HEK293 (cell line): ENCODE results near the gene USP3.

Source experiments
- CTCF ChIA-PET: fragments of 350-600 bp; formaldehyde crosslinking; extraction: SDS; loops from one replicate; lab custom pipeline; 2021; ENCODE audit warnings: antibody characterized with exemption; lab: Yijun Ruan, JAX
- POLR2A ChIA-PET: fragments of 300-600 bp; formaldehyde crosslinking; extraction: SDS; loops from one replicate; lab custom pipeline; 2020; ENCODE audit warnings: antibody characterized with exemption, inconsistent platforms; lab: Yijun Ruan, JAX
- H3K27ac ChIP-seq: fragments of 200-500 bp; sonication (Bioruptor generic); 2 replicates; pipeline ENCODE4 v1.5.1; 2014; ENCODE audit warnings: low read depth, low read length, control low read depth, inconsistent platforms; ENCODE audit errors: extremely low read depth
- H3K36me3 ChIP-seq, 2 experiments: fragments of 200-500 bp in 1 of 2; sonication (Bioruptor generic) in 1 of 2; 1 replicate in 1 of 2; 2 replicates in 1 of 2; pipeline ENCODE4 v1.5.1; 2014 to 2017; ENCODE audit warnings: inconsistent platforms in 2 of 2, low read length in 2 of 2; ENCODE audit not compliant: control insufficient read depth in 2 of 2, insufficient read depth in 1 of 2
- H3K4me1 ChIP-seq: fragments of 200-500 bp; sonication (Bioruptor generic); 2 replicates; pipeline ENCODE4 v1.5.1; 2014; ENCODE audit warnings: mild to moderate bottlenecking, low read length, inconsistent platforms; ENCODE audit not compliant: control insufficient read depth, insufficient read depth
- H3K4me3 ChIP-seq: 2 replicates; pipeline ENCODE4 v1.5.1; 2011; ENCODE audit warnings: low read depth, mild to moderate bottlenecking, control low read depth, low read length, moderate library complexity
- H3K9me3 ChIP-seq: fragments of 200-500 bp; sonication (Bioruptor generic); 2 replicates; pipeline ENCODE4 v1.5.1; 2014; ENCODE audit warnings: low read depth, low read length, inconsistent platforms; ENCODE audit not compliant: control insufficient read depth, insufficient read depth
- GLI4 ChIP-seq: fragments of 450-650 bp; formaldehyde crosslinking; IDR thresholded peaks from 2 replicates; pipeline ENCODE4 v1.5.1; 2016; ENCODE audit warnings: missing biosample characterization, missing genetic modification characterization
- SETDB1 ChIP-seq: IDR thresholded peaks from one replicate; pipeline ENCODE4 v1.6.1; 2017; ENCODE audit warnings: mild to moderate bottlenecking, low read length, moderate library complexity, mixed read lengths; ENCODE audit not compliant: insufficient read length
- YY2 ChIP-seq: fragments of 450-650 bp; formaldehyde crosslinking; IDR thresholded peaks from 2 replicates; pipeline ENCODE4 v1.5.1; 2016; ENCODE audit warnings: missing biosample characterization, missing genetic modification characterization
- ZFP69B ChIP-seq: fragments of 450-650 bp; formaldehyde crosslinking; IDR thresholded peaks from 2 replicates; pipeline ENCODE4 v1.5.1; 2016; ENCODE audit warnings: missing biosample characterization, missing genetic modification characterization
- ZNF114 ChIP-seq: fragments of 450-650 bp; formaldehyde crosslinking; IDR thresholded peaks from 2 replicates; pipeline ENCODE4 v1.5.0; 2017; ENCODE audit warnings: missing biosample characterization, missing genetic modification characterization
- ZNF133 ChIP-seq: fragments of 450-650 bp; formaldehyde crosslinking; IDR thresholded peaks from 2 replicates; pipeline ENCODE4 v1.5.1; 2016; ENCODE audit warnings: missing biosample characterization, missing genetic modification characterization
- ZNF175 ChIP-seq: fragments of 450-650 bp; formaldehyde crosslinking; IDR thresholded peaks from 2 replicates; pipeline ENCODE4 v1.5.1; 2016; ENCODE audit warnings: missing biosample characterization, missing genetic modification characterization
- ZNF211 ChIP-seq: fragments of 450-650 bp; formaldehyde crosslinking; IDR thresholded peaks from 2 replicates; pipeline ENCODE4 v1.5.1; 2016; ENCODE audit warnings: low read depth, missing biosample characterization, missing genetic modification characterization
- ZNF23 ChIP-seq: fragments of 450-650 bp; formaldehyde crosslinking; IDR thresholded peaks from 2 replicates; pipeline ENCODE4 v1.5.1; 2016; ENCODE audit warnings: missing biosample characterization, missing genetic modification characterization, borderline replicate concordance
- ZNF324 ChIP-seq: fragments of 450-650 bp; formaldehyde crosslinking; IDR thresholded peaks from 2 replicates; pipeline ENCODE4 v1.5.1; 2016; ENCODE audit warnings: missing biosample characterization, missing genetic modification characterization
- ZNF350 ChIP-seq: fragments of 450-650 bp; formaldehyde crosslinking; IDR thresholded peaks from 2 replicates; pipeline ENCODE4 v1.5.0; 2017; ENCODE audit warnings: missing biosample characterization, mild to moderate bottlenecking, missing genetic modification characterization
- ZNF561 ChIP-seq: fragments of 450-650 bp; IDR thresholded peaks from 2 replicates; pipeline ENCODE4 v1.5.1; 2018; ENCODE audit warnings: missing biosample characterization, missing genetic modification characterization, borderline replicate concordance
- ZNF600 ChIP-seq: fragments of 450-650 bp; formaldehyde crosslinking; IDR thresholded peaks from 2 replicates; pipeline ENCODE4 v1.5.1; 2016; ENCODE audit warnings: missing biosample characterization, missing genetic modification characterization
- ZNF677 ChIP-seq: fragments of 450-650 bp; IDR thresholded peaks from 2 replicates; pipeline ENCODE4 v1.5.0; 2018; ENCODE audit warnings: missing biosample characterization, mild to moderate bottlenecking, missing genetic modification characterization, moderate library complexity
- ZNF701 ChIP-seq: fragments of 450-650 bp; formaldehyde crosslinking; IDR thresholded peaks from 2 replicates; pipeline ENCODE4 v1.5.1; 2016; ENCODE audit warnings: missing biosample characterization, missing genetic modification characterization
- ZNF830 ChIP-seq: fragments of 450-650 bp; IDR thresholded peaks from 2 replicates; pipeline ENCODE4 v1.5.0; 2018; ENCODE audit warnings: missing biosample characterization, missing genetic modification characterization, low read depth, mild to moderate bottlenecking, moderate library complexity
- ZNF837 ChIP-seq: fragments of 450-650 bp; formaldehyde crosslinking; IDR thresholded peaks from 2 replicates; pipeline ENCODE4 v1.5.1; 2016; ENCODE audit warnings: missing biosample characterization, missing genetic modification characterization
- TF ChIP-seq, protein P1 (sequence below): fragments of 450-650 bp; formaldehyde crosslinking; IDR thresholded peaks from 2 replicates; pipeline ENCODE4 v1.5.1; 2016; ENCODE audit warnings: missing biosample characterization, missing genetic modification characterization
- TF ChIP-seq, protein P2 (sequence below): fragments of 450-650 bp; formaldehyde crosslinking; IDR thresholded peaks from 2 replicates; pipeline ENCODE4 v1.5.1; 2016; ENCODE audit warnings: missing biosample characterization, missing genetic modification characterization
- TF ChIP-seq, protein P3 (sequence below): fragments of 450-650 bp; formaldehyde crosslinking; IDR thresholded peaks from 2 replicates; pipeline ENCODE4 v1.5.1; 2017; ENCODE audit warnings: missing biosample characterization, missing genetic modification characterization

Gene USP3

DNA sequence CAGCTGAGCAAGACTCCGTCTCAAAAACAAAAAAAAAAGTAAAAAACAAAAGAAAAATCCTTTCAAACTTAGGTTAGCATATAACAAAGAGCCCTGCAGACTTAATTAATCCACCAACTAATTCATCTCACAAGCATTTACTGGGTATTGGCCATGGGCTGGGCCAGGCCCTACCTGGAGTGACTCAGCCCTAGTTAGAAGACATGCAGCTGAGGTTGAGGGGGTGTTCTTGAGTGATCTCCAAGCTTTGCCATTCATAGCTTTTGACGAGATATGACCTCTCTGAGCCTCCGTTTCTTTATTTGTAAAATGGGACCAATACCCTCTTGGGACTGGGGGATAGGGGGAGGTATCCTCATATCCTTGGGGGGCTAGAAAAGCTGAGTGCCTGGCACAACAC lies 100.6 kb downstream of the USP3 start:
- POLR2A ChIA-PET = no interaction called here
- peaks cover 0 to 21% of the 10 kb centered on the region in 2 experiments; a peak in 1 of 3 replicates for H3K36me3 ChIP-seq
- no peaks in the 10 kb centered on the region for H3K9me3 ChIP-seq
- H3K4me1 ChIP-seq = 0 out of 2 replicates have a peak, but pooled peaks cover 2% of the 10 kb centered on the region
- H3K4me3 ChIP-seq = no peak overlapping the region
- no peak overlapping the region for H3K27ac ChIP-seq
- CTCF ChIA-PET = interaction anchor here (0.7 kb wide), 1 partner anchor 285 kb away, joined by 3 read pairs; no protein-coding TSS in a partner anchor
- no peak for TF ChIP-seq ZNF830 (tag by site-specific recombination)
- no peak for TF ChIP-seq ZNF837
- TF ChIP-seq YY2 (tag by site-specific recombination) = no peak

DNA sequence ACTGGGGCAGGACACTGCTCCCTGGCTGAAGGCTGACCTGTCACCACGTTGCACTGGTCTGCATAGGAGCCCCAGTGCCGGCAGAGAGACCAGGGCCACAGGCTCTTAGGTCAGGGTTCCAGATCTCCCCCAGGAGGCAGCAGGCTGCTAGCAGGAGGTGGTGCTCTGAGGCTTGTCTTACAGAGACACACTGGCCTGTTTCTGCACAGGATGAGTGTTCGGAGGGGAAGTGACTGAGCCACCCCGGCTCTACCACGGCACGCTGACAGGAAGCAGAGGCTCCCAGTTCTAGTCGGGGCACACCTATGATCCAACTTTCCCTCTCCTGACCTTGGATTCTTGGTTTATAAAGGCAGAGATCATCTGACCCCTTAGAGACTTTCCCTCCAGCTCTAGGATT lies 101.4 kb downstream of the USP3 start:
- Histone ChIP-seq H3K4me3 (no peak overlapping the region), H3K4me1 (peaks cover 6% of the 10 kb centered on the region; the same call in 1 of the 2 replicates)
- CTCF ChIA-PET = interaction anchor here (0.6 to 1.3 kb wide), 3 partner anchors 9 to 139 kb away, joined by 3 to 4 read pairs (median 3); no protein-coding TSS in a partner anchor

DNA sequence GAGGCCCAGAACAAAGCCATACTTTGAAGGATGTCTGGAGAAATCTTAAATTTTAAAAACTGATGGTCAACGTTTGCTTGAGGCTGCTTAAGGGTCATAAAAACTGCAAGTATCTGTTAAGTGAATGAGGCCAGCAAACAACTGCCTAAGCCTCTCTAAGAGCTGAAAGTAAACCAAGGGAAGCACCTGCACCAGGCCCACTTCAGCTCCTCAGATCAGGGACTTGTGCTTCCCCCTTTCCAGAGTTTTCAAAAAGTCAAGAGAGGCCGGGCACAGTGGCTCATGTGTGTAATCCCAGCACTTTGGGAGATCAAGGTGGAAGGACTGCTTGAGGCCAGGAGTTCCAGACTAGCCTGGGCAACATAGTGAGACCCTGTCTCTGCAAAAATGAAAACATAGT lies 101.9 kb downstream of the USP3 start:
- Histone ChIP-seq H3K4me3 (no peak overlapping the region), H3K9me3 (no peaks in the 10 kb centered on the region), H3K27ac (no peak overlapping the region), H3K4me1 (peaks cover 6% of the 10 kb centered on the region; the same call in 1 of the 2 replicates), H3K36me3 (peaks cover 0 to 21% of the 10 kb centered on the region in 2 experiments; a peak in 2 of 3 replicates)
- ChIA-PET CTCF (interaction anchor here (0.7 to 1.3 kb wide), 2 partner anchors 10 to 140 kb away, joined by 3 to 4 read pairs; no protein-coding TSS in a partner anchor), POLR2A (no interaction called here)
- TF ChIP-seq ZNF175 (tag by site-specific recombination) (no peak), SETDB1 (no peak), ZNF324 (tag by site-specific recombination) (no peak), ZNF677 (tag by site-specific recombination) (no peak), ZNF114 (no peak), ZNF133 (tag by site-specific recombination) (no peak), ZNF561 (no peak), ZNF23 (tag by site-specific recombination) (no peak)
- TF ChIP-seq, protein P1, sequence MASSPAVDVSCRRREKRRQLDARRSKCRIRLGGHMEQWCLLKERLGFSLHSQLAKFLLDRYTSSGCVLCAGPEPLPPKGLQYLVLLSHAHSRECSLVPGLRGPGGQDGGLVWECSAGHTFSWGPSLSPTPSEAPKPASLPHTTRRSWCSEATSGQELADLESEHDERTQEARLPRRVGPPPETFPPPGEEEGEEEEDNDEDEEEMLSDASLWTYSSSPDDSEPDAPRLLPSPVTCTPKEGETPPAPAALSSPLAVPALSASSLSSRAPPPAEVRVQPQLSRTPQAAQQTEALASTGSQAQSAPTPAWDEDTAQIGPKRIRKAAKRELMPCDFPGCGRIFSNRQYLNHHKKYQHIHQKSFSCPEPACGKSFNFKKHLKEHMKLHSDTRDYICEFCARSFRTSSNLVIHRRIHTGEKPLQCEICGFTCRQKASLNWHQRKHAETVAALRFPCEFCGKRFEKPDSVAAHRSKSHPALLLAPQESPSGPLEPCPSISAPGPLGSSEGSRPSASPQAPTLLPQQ (tag by site-specific recombination) = no peak
- TF ChIP-seq, protein P2, sequence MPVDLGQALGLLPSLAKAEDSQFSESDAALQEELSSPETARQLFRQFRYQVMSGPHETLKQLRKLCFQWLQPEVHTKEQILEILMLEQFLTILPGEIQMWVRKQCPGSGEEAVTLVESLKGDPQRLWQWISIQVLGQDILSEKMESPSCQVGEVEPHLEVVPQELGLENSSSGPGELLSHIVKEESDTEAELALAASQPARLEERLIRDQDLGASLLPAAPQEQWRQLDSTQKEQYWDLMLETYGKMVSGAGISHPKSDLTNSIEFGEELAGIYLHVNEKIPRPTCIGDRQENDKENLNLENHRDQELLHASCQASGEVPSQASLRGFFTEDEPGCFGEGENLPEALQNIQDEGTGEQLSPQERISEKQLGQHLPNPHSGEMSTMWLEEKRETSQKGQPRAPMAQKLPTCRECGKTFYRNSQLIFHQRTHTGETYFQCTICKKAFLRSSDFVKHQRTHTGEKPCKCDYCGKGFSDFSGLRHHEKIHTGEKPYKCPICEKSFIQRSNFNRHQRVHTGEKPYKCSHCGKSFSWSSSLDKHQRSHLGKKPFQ (tag by site-specific recombination) = no peak

More for the DNA sequence above, 101.4 kb downstream of the USP3 start:
- Histone ChIP-seq H3K9me3 (no peaks in the 10 kb centered on the region), H3K36me3 (peaks cover 0 to 21% of the 10 kb centered on the region in 2 experiments; a peak in 1 of 3 replicates), H3K27ac (no peak overlapping the region)
- no peak for TF ChIP-seq ZFP69B (tag by site-specific recombination)
- TF ChIP-seq ZNF350 (tag by site-specific recombination) = no peak
- TF ChIP-seq, protein P3, sequence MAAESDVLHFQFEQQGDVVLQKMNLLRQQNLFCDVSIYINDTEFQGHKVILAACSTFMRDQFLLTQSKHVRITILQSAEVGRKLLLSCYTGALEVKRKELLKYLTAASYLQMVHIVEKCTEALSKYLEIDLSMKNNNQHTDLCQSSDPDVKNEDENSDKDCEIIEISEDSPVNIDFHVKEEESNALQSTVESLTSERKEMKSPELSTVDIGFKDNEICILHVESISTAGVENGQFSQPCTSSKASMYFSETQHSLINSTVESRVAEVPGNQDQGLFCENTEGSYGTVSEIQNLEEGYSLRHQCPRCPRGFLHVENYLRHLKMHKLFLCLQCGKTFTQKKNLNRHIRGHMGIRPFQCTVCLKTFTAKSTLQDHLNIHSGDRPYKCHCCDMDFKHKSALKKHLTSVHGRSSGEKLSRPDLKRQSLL (tag by site-specific recombination) = no peak
- TF ChIP-seq ZNF600 = no peak
- TF ChIP-seq ZNF211 (tag by site-specific recombination) = no peak
- TF ChIP-seq GLI4 = no peak
- TF ChIP-seq ZNF701 = no peak
- POLR2A ChIA-PET = no interaction called here
